ENCODE measurements around the gene CAMK1D.

The CAMK1D gene

GRCh38 chr10:12561720-12562119 lies 212.4 kb downstream of the CAMK1D start:
- H3K4me3 ChIP-seq (ENCODE audit: low read depth, low read length), result no peak overlapping the region
- DNase-seq (ENCODE audit: low read depth), result no peak

GRCh38 chr10:12563489-12563888 lies 214.1 kb downstream of the CAMK1D start:
- no peak overlapping the region for H3K4me3 ChIP-seq (ENCODE audit: low read depth, low read length)
- no peak for DNase-seq (ENCODE audit: low read depth)

GRCh38 chr10:12564173-12564572 lies 214.8 kb downstream of the CAMK1D start:
- DNase-seq (ENCODE audit: low read depth), result no peak
- H3K4me3 ChIP-seq (ENCODE audit: low read depth, low read length), result no peak overlapping the region

GRCh38 chr10:12566161-12567115 lies 217.1 kb downstream of the CAMK1D start:
- no peak for DNase-seq (ENCODE audit: low read depth)

GRCh38 chr10:12568391-12569009 lies 219.2 kb downstream of the CAMK1D start:
- DNase-seq (ENCODE audit: low read depth), result no peak
- no peak overlapping the region for H3K4me3 ChIP-seq (ENCODE audit: low read depth, low read length)

More at GRCh38 chr10:12566161-12567115, 217.1 kb downstream of the CAMK1D start:
- no peak overlapping the region for H3K4me3 ChIP-seq (ENCODE audit: low read depth, low read length)

DNA sequence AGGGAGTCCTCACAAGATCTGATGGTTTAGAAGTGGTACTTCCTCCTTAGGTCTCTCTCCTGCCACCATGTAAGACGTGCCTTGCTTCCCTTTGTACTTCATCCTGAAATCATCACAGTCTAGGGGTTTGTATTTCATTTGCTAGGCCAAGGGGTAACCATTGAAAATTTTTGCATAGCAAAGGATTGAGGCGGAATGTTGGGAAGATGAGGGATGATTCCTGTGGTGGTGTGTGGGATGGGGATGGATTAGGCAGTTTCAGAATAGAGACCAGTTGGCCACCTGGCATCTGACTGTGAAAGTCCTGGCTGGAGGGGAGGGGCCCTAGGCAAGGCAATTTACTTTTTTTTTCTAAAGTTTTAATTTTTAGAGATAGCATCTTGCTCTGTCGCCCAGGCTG lies 222.9 kb downstream of the CAMK1D start:
- DNase-seq (ENCODE audit: low read depth), result no peak
- no peak overlapping the region for H3K4me3 ChIP-seq (ENCODE audit: low read depth, low read length)

DNA sequence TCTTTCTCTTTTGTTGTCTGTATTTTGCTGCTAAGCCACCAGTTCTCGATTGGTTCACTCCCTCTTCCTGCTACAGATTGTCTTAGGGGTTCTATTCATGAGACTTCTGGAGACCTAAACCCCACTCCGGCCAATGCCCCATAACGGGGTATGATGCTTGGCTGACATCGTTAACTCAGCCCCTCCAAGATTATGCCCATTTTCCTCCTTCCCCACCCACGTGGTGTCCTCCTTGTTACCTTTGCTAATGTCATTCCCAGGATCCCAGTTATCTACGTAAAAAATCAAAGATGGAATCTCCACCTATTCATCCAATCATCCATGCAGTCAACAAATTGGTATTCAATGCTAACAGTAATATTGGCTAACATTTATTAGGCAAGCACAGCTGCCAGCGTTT lies 228.3 kb downstream of the CAMK1D start:
- DNase-seq (ENCODE audit: low read depth), result no peak

DNA sequence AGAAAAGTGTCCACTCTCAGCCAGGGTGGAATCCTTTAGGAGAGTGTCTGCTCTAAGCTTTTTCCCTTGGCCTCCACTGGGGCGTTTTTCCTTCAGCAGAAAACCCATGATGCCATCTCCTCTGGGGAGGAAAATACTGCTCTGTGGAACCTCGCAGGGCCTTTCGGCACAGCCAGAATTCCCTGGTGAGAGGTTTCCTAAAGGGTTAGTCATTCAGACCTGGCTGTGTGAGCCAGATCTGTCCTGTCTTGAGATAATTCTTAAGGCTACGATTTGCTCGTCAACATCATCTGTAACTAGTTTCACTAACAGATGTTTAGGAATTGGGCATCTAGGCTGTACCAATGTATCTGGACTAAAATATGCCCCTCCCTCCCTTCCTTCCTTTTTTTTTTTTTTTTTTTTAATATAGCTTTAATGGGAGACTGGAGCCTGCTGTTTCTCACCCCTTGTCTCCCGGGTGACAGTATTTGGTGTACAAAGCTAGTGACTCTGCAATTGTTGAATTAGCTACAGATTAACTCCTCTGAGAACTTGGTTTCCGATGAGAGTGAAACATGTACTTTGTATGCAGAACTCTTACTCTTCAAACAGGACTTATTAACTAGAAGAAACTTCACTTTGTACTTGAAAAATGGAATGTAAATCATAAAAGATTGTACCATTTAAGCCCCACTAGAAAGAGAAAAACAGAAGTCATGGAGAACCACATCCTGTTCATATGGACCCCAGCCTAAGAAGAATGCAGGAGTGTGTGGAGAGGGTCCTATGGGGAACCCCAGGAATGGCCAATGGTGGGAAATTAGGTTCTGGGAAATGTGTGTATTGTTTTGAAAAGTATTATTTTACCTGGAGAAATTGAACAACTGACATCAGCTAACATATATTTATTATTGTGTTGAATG lies 230.9 kb downstream of the CAMK1D start:
- H3K4me3 ChIP-seq (ENCODE audit: low read depth, low read length), result no peak overlapping the region
- DNase-seq (ENCODE audit: low read depth), result no peak

More for the DNA sequence above, 228.3 kb downstream of the CAMK1D start:
- no peak overlapping the region for H3K4me3 ChIP-seq (ENCODE audit: low read depth, low read length)

- no peak overlapping the region for H3K4me3 ChIP-seq (ENCODE audit: low read depth, low read length)
- no peak for DNase-seq (ENCODE audit: low read depth)
Observed at GRCh38 chr10:12583891-12584595, 234.7 kb downstream of the CAMK1D start.

- DNase-seq (ENCODE audit: low read depth), result no peak
- no peak overlapping the region for H3K4me3 ChIP-seq (ENCODE audit: low read depth, low read length)
Observed at GRCh38 chr10:12586741-12587140, 237.4 kb downstream of the CAMK1D start.

- H3K4me3 ChIP-seq (ENCODE audit: low read depth, low read length), result no peak overlapping the region
- DNase-seq (ENCODE audit: low read depth), result no peak
Observed at GRCh38 chr10:12587451-12587888, 238.1 kb downstream of the CAMK1D start.

- H3K4me3 ChIP-seq (ENCODE audit: low read depth, low read length), result no peak overlapping the region
- no peak for DNase-seq (ENCODE audit: low read depth)
Observed at GRCh38 chr10:12588091-12588860, 238.9 kb downstream of the CAMK1D start.

DNA sequence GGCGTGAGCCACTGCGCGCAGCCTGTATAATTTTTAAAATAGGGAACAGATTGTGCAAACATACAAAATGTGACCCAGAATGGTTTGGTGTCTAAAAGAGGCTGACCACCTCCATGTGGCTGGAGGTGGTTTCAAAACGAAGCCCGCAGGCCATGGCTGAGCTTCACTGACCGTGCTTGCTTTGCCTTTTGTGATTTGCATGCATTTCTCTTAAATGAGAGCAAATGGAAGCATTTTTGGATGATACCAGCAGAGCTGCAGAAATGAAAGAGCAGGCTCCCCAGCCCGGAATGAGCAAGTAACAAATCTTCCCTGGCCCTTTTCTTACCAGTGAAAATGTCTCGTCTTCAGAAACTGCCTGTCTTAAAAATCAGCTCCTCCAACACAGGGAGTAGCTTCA lies 239.9 kb downstream of the CAMK1D start:
- DNase-seq (ENCODE audit: low read depth), result no peak
- H3K4me3 ChIP-seq (ENCODE audit: low read depth, low read length), result no peak overlapping the region

DNA sequence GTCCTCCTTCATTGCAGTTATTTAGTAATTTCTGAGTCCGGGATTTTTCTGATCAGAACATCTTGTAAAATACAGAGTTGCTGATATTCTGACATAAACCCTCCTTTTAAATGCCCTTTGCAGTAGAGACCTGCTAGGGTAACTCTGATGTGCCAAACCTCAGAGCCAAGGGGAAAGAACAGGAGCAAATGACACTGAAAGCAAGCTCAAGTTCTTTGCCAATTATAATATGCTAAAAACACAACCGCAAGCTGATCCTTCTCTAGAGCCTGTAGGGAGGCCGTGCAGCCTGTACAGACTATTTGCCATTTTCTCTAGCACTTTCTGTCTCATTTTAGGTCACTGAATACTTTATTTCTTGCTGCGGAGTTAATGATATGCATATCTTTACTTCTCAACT lies 240.4 kb downstream of the CAMK1D start:
- no peak for DNase-seq (ENCODE audit: low read depth)
- no peak overlapping the region for H3K4me3 ChIP-seq (ENCODE audit: low read depth, low read length)

DNA sequence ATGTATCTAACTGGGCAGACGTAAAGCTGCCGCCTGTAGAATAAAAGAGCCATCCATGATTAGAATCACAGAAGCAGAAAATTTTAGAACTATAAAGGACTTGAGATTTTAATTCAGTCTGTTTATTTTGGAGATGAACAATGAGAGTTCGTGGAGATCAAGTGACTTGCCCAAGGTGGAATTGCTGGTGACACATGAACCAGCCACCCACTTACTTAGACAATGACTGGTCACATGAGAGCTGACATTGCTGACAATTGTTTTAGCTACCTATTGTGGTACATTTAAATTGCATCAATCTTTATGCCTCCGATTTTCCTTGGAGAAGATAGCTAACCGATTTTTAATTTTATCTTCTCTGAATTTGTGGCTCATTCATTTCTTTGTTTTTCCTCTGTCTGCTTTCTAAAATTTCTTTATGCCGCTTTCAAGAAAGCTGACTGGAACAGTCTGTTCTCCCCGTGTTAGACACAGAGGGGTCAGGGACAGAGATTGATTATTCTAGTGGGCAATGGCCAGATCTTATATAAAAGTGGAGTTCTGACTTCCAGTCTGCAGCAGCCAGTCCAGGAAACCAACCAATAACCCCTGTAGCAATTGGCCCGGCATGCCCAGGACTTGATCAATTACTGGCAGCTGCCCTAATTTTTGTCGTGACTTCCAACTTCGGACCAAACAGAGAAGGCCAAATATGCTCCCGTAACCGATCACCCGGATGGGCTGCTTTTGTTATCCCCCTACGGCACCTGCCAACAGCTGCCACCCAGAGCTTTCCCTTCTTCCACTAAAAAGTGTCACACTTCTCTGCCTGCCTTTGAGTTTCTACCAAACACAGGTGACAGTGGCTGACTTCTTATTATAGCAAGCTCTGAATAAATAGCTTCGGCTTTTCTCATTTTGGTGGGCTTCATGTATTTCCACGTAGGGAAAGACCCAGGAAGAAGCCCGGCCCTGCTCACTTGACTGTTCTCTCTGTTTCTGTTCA lies 241.6 kb downstream of the CAMK1D start:
- no peak overlapping the region for H3K4me3 ChIP-seq (ENCODE audit: low read depth, low read length)
- no peak for DNase-seq (ENCODE audit: low read depth)

GRCh38 chr10:12592967-12593366 lies 243.6 kb downstream of the CAMK1D start:
- H3K4me3 ChIP-seq (ENCODE audit: low read depth, low read length), result no peak overlapping the region
- DNase-seq (ENCODE audit: low read depth), result no peak

- no peak overlapping the region for H3K4me3 ChIP-seq (ENCODE audit: low read depth, low read length)
- DNase-seq (ENCODE audit: low read depth), result no peak
Observed at GRCh38 chr10:12594448-12594944, 245.1 kb downstream of the CAMK1D start.

Data from skeletal muscle cell (primary cell).